KMS-11 (cell line): ENCODE results near the gene GPR142.

Experiments
- H2AFZ ChIP-seq: fragments of 200-600 bp; sonication (generic); 2 replicates; pipeline ENCODE4 v1.6.1; 2016; ENCODE audit warnings: antibody characterized with exemption, mixed run types, low read depth
- H3K27ac ChIP-seq: fragments of 200-600 bp; sonication (generic); 2 replicates; pipeline ENCODE4 v1.6.1; 2016; ENCODE audit warnings: mild to moderate bottlenecking, mixed run types
- H3K27me3 ChIP-seq: fragments of 200-600 bp; sonication (generic); 2 replicates; pipeline ENCODE4 v1.6.1; 2017; ENCODE audit warnings: mild to moderate bottlenecking, low read depth, mixed run types, moderate library complexity; ENCODE audit not compliant: insufficient read depth
- H3K36me3 ChIP-seq: fragments of 200-600 bp; sonication (generic); 2 replicates; pipeline ENCODE4 v1.6.1; 2017; ENCODE audit warnings: mild to moderate bottlenecking, mixed run types; ENCODE audit not compliant: insufficient read depth
- H3K4me1 ChIP-seq: fragments of 200-600 bp; sonication (generic); 2 replicates; pipeline ENCODE4 v1.6.1; 2016; ENCODE audit warnings: mild to moderate bottlenecking, low read depth, mixed run types; ENCODE audit not compliant: poor library complexity, severe bottlenecking
- H3K4me2 ChIP-seq: fragments of 200-600 bp; sonication (generic); 2 replicates; pipeline ENCODE4 v1.7.0; 2016; ENCODE audit warnings: mild to moderate bottlenecking, mixed run types
- H3K4me3 ChIP-seq: fragments of 200-600 bp; sonication (generic); IDR thresholded peaks from 2 replicates; pipeline ENCODE4 v1.6.1; 2017; ENCODE audit warnings: low read depth, low read length, mixed read lengths; ENCODE audit not compliant: insufficient read depth
- H3K79me2 ChIP-seq: fragments of 200-600 bp; sonication (generic); 2 replicates; pipeline ENCODE4 v1.6.1; 2016; ENCODE audit warnings: low read depth, mixed run types; ENCODE audit not compliant: insufficient read depth
- H3K9ac ChIP-seq: fragments of 200-600 bp; sonication (generic); 2 replicates; pipeline ENCODE4 v1.6.1; 2016; ENCODE audit warnings: mild to moderate bottlenecking, mixed run types
- H4K20me1 ChIP-seq: fragments of 200-600 bp; sonication (generic); 2 replicates; pipeline ENCODE4 v1.6.1; 2016; ENCODE audit warnings: mild to moderate bottlenecking, mixed run types; ENCODE audit not compliant: insufficient read depth
- TF ChIP-seq, protein P1 (sequence below): fragments of 200-600 bp; sonication (generic); conservative IDR thresholded peaks from 2 replicates; pipeline ENCODE4 v1.6.1; 2017; ENCODE audit warnings: low read depth, mild to moderate bottlenecking, antibody characterized with exemption, low read length, moderate library complexity, mixed read lengths

Gene GPR142

DNA sequence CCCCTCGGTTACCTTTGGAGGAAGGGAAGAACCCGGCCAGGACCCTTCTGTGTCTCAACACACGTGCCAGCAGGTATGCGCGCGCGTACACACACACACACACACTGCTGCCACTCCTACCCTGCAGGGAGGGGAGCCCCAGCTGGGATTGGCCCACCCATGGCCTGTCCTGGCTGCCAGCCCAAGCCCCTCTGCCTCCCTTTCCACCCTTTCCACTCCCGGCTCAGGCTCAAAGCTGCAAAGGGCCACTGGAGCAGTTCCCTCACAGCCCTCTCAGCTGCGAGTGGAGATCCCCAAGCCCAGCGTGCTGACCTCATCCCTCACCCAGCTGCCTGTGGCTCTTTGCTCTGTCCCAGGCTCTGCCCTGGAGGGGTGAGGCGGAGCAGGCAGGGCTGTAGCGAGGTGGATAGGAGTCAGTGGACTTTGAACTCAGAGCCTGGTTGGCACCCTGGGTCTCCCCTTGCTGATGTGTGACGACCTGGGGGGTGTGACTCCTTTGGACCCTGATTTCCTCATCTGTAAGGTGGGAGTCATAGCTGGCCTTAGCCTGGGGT is 26.8 kb upstream of the GPR142 start:
- H3K27ac ChIP-seq, result no peak overlapping the region
- no peaks in the 10 kb centered on the region for H4K20me1 ChIP-seq
- TF ChIP-seq, protein P1, sequence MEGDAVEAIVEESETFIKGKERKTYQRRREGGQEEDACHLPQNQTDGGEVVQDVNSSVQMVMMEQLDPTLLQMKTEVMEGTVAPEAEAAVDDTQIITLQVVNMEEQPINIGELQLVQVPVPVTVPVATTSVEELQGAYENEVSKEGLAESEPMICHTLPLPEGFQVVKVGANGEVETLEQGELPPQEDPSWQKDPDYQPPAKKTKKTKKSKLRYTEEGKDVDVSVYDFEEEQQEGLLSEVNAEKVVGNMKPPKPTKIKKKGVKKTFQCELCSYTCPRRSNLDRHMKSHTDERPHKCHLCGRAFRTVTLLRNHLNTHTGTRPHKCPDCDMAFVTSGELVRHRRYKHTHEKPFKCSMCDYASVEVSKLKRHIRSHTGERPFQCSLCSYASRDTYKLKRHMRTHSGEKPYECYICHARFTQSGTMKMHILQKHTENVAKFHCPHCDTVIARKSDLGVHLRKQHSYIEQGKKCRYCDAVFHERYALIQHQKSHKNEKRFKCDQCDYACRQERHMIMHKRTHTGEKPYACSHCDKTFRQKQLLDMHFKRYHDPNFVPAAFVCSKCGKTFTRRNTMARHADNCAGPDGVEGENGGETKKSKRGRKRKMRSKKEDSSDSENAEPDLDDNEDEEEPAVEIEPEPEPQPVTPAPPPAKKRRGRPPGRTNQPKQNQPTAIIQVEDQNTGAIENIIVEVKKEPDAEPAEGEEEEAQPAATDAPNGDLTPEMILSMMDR, result no peak
- no peaks in the 10 kb centered on the region for H3K79me2 ChIP-seq
- no peak overlapping the region for H3K9ac ChIP-seq
- no peaks in the 10 kb centered on the region for H3K4me1 ChIP-seq
- H3K27me3 ChIP-seq, result peaks cover 58% of the 10 kb centered on the region
- H3K4me3 ChIP-seq, result no peak overlapping the region
- no peak overlapping the region for H2AFZ ChIP-seq
- no peaks in the 10 kb centered on the region for H3K36me3 ChIP-seq
- no peak overlapping the region for H3K4me2 ChIP-seq

DNA sequence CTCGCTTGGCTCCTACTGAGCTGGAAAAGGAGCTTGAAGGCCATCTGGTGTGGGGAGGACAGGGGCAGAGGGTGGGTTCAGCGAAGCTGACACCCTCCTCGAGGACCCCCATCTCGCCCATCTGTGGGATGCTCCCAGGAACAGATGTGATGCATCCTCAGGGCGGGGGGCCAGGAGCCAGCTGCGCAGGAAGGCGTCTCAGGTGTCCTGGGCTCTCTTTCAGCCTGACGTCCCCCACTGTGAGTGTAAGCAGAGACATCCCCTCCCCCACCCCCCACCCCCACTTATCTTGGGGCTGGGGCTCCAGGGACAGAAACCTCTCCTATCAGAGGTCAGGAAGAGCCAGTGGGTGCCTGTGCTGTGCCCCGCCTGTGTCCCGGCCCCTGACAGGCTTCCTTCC is 25.1 kb upstream of the GPR142 start:
- no peak overlapping the region for H3K27ac ChIP-seq
- H2AFZ ChIP-seq, result no peak overlapping the region
- no peak overlapping the region for H3K4me3 ChIP-seq
- no peaks in the 10 kb centered on the region for H3K79me2 ChIP-seq
- TF ChIP-seq, protein P1, result no peak
- no peak overlapping the region for H3K4me2 ChIP-seq
- no peaks in the 10 kb centered on the region for H3K4me1 ChIP-seq
- H3K9ac ChIP-seq, result no peak overlapping the region
- peaks cover 65% of the 10 kb centered on the region for H3K27me3 ChIP-seq
- H3K36me3 ChIP-seq, result no peaks in the 10 kb centered on the region
- no peaks in the 10 kb centered on the region for H4K20me1 ChIP-seq

DNA sequence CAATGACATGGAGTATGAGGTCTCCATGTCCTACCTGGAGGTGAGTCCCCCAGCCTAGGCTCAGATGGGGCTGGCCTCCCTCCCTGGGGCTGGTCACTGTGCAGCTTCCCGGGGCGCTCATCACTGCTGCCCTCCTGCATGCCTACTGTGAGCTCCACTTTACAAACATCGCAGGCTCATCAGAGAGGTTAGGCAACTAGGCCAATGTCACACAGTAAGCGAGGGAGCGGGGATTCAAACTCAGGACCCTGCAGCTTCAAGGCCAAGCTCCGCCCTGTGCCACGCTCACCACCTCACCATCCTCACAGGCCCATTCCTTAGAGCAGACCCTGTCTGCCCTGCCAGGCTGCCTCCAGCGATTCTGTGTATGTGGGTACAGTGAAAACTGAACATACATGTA is 24.2 kb upstream of the GPR142 start:
- Histone ChIP-seq H2AFZ (no peak overlapping the region), H3K4me2 (no peak overlapping the region), H3K9ac (no peak overlapping the region), H3K27me3 (peaks cover 71% of the 10 kb centered on the region), H3K27ac (no peak overlapping the region), H3K79me2 (no peaks in the 10 kb centered on the region), H3K36me3 (no peaks in the 10 kb centered on the region), H3K4me3 (no peak overlapping the region), H3K4me1 (no peaks in the 10 kb centered on the region), H4K20me1 (no peaks in the 10 kb centered on the region)
- TF ChIP-seq, protein P1, result no peak

DNA sequence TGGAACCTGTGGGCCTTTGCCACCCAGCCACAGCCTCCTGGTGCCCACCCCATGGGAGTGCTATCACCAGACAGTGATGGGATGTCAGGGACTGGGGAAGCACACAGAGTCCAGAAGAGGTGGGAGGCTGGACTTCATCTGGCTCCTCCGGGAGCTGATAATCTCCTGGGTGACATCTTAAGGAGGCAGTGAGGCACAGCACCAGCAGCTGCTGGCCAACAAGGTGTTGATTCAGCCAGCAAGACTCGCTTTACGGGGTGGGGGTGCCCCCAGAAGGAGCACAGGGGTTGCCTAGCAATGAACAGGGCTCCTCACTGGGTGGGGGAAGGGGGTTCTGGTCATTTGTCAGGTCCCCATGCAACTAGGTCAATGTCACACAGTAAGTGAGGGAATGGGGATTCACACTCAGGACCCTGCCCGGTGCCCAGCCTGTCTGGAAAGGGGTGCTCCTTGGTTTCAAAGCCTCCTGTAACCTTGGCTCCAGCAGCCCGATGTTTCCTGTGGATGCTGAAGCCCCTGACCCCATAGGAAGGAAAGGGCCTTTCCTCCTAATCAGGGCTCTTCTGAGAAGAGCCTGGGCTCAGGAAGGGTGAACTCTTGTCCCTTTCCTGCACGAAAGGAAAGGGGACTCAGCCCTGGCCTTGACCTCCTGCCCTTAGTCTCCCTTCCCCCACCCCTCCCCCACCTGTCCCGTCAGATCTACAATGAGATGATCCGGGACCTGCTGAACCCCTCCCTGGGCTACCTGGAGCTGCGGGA is 23.6 kb upstream of the GPR142 start:
- no peak overlapping the region for H2AFZ ChIP-seq
- no peaks in the 10 kb centered on the region for H3K36me3 ChIP-seq
- no peaks in the 10 kb centered on the region for H4K20me1 ChIP-seq
- TF ChIP-seq, protein P1, result no peak
- no peaks in the 10 kb centered on the region for H3K79me2 ChIP-seq
- H3K27me3 ChIP-seq, result peaks cover 71% of the 10 kb centered on the region
- no peak overlapping the region for H3K4me3 ChIP-seq
- no peak overlapping the region for H3K4me2 ChIP-seq
- H3K9ac ChIP-seq, result no peak overlapping the region
- H3K4me1 ChIP-seq, result no peaks in the 10 kb centered on the region
- no peak overlapping the region for H3K27ac ChIP-seq
